Measurements from ENCODE around the gene EPGN. TPM values are rescaled to one million over a fixed set of nuclear protein-coding genes. Genes with fewer than 3 reads are reported as not detected.
"Not testable (repeated sequence)": the region's sequence is repeated elsewhere in the genome, so short reads cannot be mapped to it uniquely, and the experiment has no call there.

Gene EPGN
- total RNA-seq, 1 donor from 2014 or later, result not detected

GRCh38 chr4:74331944-74332343 lies 23.7 kb downstream of the EPGN start:
- DNase-seq (ENCODE audit: low spot score), result no peak
- intact Hi-C loops (cut with DNase I), result no loop called here

- DNase-seq (ENCODE audit: low spot score), result no peak
- intact Hi-C loops (cut with DNase I), result no loop called here
Measured at GRCh38 chr4:74334636-74335035, 26.4 kb downstream of the EPGN start.

- intact Hi-C loops (cut with DNase I), result no loop called here
- DNase-seq (ENCODE audit: low spot score), result no peak
Measured at GRCh38 chr4:74335341-74336021, 27.2 kb downstream of the EPGN start.

- DNase-seq (ENCODE audit: low spot score), result no peak
Measured at GRCh38 chr4:74338792-74339333, 30.6 kb downstream of the EPGN start.

GRCh38 chr4:74339501-74339900 lies 31.2 kb downstream of the EPGN start:
- intact Hi-C loops (cut with DNase I), result no loop called here
- no peak for DNase-seq (ENCODE audit: low spot score)

More at GRCh38 chr4:74338792-74339333, 30.6 kb downstream of the EPGN start:
- intact Hi-C loops (cut with DNase I), result no loop called here

GRCh38 chr4:74340421-74340820 lies 32.2 kb downstream of the EPGN start:
- DNase-seq (ENCODE audit: low spot score); intact Hi-C loops (cut with DNase I): not testable (repeated sequence)

GRCh38 chr4:74344031-74344430 lies 35.8 kb downstream of the EPGN start:
- intact Hi-C loops (cut with DNase I), result no loop called here

GRCh38 chr4:74353858-74354257 lies 45.6 kb downstream of the EPGN start:
- intact Hi-C loops (cut with DNase I), result no loop called here
- no peak for DNase-seq (ENCODE audit: low spot score)

More at GRCh38 chr4:74344031-74344430, 35.8 kb downstream of the EPGN start:
- no peak for DNase-seq (ENCODE audit: low spot score)

- DNase-seq (ENCODE audit: low spot score), result no peak
- intact Hi-C loops (cut with DNase I), result no loop called here
Measured at GRCh38 chr4:74357965-74358364, 49.7 kb downstream of the EPGN start.

- intact Hi-C loops (cut with DNase I), result no loop called here
- DNase-seq (ENCODE audit: low spot score), result no peak
Measured at GRCh38 chr4:74361671-74362070, 53.4 kb downstream of the EPGN start.

GRCh38 chr4:74362347-74362746 lies 54.1 kb downstream of the EPGN start:
- intact Hi-C loops (cut with DNase I), result no loop called here
- no peak for DNase-seq (ENCODE audit: low spot score)

GRCh38 chr4:74364256-74364651 lies 56.0 kb downstream of the EPGN start:
- intact Hi-C loops (cut with DNase I), result no loop called here
- no peak for DNase-seq (ENCODE audit: low spot score)

GRCh38 chr4:74364652-74365491 lies 56.6 kb downstream of the EPGN start, which contains the start of gene EREG:
EREG (plus strand) TSS chr4:74365145; CDS start chr4:74365309, 164 bp downstream.
- DNase-seq (ENCODE audit: low spot score), result peak; percentile 77
- intact Hi-C loops (cut with DNase I), result no loop called here

GRCh38 chr4:74365761-74366160 lies 57.5 kb downstream of the EPGN start:
- DNase-seq (ENCODE audit: low spot score), result no peak
- intact Hi-C loops (cut with DNase I), result no loop called here

Other genes with a start within 250 kb of the EPGN start
- 4.1 TPM for gene CXCL2, start 209.3 kb upstream of the EPGN start, total RNA-seq
- gene MTHFD2L, start 150.4 kb upstream of the EPGN start, total RNA-seq, result 14.5 TPM
- 0.05 TPM for gene EREG, start 56.7 kb downstream of the EPGN start, total RNA-seq
- gene AREG, start 136.7 kb downstream of the EPGN start, total RNA-seq, result 7.8 TPM